Activated T-cell treated with anti-CD3 and anti-CD28 coated beads for 48 hours (primary cell): ENCODE measurements around the gene NKAIN1.
"Not testable (repeated sequence)": the region's sequence is repeated elsewhere in the genome, so short reads cannot be mapped to it uniquely, and the experiment has no call there.

ENCODE experiments used
- DNase-seq: peaks from one replicate; pipeline ENCODE4 v3.0.0-alpha.2; 2020; ENCODE audit warnings: low read depth

NKAIN1 gene

DNA sequence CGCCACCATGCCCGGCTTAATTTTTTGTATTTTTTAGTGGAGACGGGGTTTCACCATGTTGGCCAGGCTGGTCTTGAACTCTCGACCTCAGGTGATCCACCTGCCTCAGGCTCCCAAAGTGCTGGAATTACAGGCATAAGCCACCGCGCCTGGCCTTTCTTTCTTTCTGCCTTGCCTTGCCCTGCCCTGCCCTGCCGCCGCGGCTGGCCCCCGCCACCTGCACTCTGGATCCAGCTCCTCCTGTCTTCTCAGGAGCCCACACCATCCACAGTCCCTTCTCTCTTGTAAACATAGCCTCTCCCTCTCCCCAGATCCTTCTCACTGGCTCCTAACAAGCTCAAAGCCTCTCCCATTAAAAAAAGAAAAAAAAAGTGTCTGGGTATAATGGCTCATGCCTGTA, 44.4 kb downstream of the NKAIN1 start:
- not testable (repeated sequence) for DNase-seq

DNA sequence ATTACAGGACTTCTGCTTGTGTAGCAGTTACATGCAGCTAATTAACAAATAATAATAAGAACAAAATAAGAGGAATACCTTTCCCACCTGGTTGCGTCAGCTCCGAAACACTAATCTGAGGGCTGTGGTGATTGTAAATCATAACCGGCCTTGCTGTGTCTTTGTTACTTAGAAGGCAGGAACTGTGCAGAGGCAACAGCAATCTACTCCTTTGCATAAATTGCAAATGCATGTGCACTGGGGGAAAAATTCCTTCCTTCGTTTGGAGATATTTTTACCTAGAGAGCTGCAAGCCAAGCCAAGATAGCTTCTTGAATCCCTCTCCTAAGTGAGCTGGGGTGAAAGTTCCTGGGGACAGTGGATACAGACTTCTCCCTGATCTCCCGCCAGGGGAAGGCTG, 46.0 kb downstream of the NKAIN1 start:
- no peak for DNase-seq

DNA sequence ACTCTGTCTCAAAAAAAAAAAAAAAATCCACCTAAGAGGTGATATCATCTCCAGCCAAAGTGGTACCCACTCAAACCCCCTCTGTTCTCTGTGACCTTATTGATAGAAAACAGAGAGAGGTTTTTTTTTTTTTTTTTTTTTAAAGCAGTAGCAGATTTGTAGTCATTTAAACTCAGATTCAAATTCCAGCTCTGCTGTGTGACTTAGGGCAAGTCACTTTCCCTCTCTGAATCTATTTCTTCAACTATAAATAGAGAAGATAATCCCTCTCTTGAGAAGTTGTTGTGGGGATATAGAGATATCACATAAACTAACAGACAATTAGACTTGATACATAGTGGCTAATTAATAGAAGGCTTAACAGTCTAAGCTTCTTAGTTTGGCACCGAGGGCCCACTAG, 48.4 kb downstream of the NKAIN1 start:
- DNase-seq, result no peak

DNA sequence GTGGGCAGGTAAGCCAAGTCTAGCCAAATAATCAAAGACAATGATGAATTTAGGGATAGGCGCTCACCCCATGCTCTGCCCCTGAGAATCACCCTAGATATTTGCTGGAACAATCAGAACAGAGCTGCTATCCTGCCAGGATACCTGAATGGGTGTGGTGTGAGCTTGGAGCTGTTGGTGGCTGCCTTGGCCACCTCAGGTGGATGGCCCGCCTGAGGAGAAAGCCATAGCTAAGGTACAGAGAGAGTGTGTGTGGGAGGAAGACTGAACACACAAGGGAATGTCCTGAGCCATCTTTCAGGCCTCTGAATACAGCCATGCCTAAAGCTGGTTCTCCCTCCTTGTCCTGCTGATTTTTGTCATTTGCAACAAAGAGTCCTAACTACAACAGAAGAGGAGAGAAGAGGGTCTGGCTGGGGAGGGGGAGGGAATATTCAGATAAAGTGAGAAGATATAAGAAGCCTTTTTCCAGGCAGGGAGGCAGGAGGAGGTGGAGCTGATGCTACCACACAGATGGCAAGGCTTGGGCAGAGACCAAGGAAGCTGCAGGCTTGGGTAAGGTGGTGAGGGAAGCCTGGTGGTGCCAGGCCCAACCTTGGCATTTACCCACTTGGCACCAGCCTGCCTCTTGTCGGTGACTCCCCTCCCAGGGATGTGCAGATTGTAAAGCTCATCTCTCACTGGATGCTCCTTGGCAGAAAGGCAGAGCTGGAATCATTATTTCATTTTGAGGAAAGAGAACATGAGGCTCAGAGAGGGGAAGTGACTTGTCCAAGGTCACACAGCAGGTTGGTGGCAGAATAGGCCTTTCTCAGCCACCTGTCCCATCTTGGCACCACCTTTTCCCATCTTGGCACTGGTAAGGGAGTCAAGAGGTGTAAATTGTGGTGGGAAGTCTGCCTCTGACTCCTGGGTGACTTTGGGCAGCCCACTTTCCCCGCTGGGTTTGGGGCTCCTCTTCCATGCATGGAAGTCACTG, 49.7 kb downstream of the NKAIN1 start:
- no peak for DNase-seq

DNA sequence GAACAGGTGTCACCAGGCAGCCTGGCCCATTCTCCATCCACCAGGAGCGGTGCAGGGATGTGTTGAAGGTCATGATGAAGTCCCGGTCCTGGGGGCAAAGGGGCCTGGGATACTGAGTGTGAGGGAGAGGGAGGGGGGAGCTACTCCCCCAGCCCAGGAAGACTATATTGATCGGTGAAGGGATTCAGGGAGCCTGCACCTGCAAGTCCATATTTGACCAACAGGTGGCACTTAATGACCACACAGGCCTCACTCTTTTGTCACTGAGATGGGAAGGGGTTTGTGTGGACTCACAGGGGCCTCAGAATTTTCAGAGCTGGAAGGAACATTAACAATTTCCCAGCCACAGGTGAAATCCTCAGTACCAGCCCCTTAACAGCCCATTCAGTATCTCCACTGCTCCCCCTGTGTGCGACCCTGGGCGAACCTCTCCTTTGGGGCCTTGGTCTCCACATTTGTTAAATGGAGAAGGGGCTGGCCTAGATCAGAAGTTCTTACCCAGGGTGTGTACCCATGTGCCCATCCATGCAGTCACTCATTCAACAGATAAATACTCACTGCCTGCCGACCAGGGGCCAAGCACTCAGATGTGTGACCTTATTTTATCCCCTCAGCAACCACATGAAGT, 55.6 kb downstream of the NKAIN1 start:
- peak; percentile 18 for DNase-seq

DNA sequence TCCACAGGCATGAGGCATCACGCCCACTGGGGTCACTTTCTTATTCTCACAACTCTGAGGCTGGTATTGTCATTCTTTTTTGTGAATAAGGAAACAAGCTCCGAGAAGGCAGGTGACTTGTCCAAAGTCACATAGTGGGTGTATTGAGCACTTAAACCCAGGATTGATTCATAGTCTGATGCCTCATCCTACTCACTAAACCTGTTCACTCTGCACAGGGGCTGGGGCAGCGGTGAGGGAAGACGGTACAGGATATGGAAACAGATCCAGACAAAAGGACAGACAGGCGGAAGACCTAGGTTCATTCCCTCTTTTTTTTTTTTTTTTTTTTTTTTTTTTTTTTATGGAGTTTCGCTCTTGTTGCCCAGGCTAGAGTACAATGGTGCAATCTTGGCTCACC, 56.6 kb downstream of the NKAIN1 start:
- DNase-seq, result no peak

DNA sequence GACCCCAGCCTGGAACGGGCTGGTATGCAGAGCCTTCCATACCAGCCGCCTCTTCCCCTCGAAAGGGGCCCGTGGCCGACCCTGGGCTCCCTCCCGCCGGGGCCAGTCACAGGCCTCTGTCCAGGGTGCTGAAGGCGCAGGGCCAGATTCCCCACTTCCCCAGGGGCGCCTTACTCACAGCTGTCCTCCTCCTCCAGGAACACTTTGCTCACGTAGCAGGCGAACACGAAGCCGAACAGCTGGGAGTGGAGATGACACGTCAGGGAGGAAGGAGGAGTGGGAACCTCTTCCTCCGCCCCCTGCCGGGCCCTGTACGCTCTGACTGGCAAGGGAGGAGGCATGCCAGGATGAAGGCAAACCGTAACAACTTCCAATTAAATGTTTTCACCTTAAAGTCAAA, 57.3 kb downstream of the NKAIN1 start:
- DNase-seq, result peak; percentile 23

DNA sequence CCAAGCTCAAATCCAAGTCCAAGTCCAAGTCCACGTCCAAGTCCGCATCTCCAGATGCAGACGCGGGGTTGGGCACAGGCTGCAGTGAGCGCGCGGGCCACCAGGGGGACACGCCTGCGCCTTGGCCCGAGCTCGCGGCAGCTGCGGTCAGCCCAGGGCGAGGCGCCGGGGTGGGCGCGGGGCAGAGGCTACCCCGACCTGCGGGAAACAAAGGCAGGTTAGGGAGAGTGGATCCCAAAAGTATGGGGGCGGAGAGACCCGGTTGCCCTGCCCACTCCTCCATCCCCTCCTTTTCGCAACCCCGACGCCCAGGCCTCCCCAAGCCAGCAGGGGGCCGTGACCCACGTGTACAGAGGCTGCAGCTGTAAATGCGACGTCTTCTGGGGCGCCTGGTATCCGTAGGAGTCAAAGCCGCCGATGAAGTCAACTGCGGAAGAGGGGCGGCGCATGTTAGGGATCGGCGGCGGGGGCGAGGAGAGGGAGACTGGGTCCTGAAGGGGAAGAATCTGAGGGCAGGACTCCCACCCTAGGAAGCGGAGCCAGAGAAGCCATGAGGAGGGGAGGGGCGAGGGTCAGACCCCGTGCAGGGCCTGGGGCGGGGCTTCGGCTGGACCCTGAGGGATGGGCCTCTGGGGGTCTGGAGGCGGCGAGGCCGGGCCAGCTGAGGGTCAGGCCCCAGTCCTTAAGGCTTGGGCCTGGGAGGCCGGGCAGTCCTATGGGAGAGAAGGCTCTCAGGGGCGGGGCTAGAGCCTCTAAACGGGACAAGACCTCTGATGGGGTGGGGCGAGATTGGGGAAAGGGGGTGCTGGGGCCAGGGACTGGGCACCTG, 58.0 kb downstream of the NKAIN1 start:
- peak; percentile 60 for DNase-seq

DNA sequence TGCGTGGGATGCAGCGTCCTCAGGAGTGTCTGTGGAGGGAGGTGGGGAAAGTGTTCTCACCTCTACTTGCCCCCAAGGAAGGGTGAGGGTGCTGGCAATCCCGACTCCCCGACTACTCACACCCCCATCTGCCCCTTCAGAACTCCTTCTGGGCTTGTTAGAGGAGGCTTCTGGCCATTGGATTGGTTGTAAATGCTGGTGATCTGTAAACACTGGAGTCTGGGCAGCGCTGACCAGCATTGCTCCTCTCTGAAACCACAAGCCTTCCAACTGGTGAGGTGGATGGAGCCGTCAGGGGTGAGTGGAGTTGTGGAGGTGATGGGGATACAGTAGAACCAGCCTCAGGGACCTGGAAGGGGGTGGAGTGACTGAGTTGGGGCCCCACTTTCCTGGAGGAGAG, 59.3 kb downstream of the NKAIN1 start:
- DNase-seq, result no peak

DNA sequence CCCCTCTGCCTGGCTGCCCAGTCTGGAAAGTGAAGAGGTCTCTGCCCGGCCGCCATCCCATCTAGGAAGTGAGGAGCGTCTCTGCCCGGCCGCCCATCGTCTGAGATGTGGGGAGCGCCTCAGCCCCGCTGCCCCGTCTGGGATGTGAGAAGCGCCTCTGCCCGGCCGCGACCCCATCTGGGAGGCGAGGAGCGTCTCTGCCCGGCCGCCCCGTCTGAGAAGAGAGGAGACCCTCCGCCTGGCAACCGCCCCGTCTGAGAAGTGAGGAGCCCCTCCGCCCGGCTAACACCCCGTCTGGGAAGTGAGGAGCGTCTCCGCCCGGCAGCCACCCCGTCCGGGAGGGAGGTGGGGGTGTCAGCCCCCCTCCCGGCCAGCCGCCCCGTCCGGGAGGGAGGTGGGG, 63.4 kb downstream of the NKAIN1 start:
- DNase-seq, result not testable (repeated sequence)

DNA sequence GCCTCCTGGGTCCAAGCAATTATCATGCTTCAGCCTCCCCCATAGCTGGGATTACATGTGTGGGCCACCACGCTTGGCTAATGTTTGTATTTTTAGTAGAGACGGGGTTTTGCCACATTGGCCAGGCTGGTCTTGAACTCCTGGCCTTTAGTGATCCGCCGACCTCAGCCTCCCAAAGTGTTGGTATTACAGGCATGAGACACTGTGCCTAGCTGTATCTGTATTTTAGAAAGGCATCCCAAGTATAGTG, 69.3 kb downstream of the NKAIN1 start:
- no peak for DNase-seq

DNA sequence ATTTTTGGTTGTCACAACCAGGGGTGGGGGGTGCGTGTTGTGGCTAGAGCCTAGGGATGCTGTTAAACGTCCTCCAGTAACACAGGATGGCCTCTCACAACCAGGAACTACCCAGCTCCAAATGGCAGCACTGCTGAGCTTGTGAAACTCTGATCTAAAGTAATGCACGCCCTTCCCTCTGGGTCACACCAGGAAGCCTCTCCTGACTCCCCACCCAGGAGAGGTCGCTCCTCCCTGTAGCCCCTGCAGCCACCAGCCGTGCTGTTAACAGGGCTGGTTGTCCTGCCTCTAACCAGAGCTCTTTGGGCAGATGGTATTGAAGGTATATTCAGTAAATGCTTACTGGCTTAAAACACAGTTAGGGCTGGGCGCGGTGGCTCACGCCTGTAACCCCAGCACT, 73.2 kb downstream of the NKAIN1 start:
- DNase-seq, result no peak

DNA sequence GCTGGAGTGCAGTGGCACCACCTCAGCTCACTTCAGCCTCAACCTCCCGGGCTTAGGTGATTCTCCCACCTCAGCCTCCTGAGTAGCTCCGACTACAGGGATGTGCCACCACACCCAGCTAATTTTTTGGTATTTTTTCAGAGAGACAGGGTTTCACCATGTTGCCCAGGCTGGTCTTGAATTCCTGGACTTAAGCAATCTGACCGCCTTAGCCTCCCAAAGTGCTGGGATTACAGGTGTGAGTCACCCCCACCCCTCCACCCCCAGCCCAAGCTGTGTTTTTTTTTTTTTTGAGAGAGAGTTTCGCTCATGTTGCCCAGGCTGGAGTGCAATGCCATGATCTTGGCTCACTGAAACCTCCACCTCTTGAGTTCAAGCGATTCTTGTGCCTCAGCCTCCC, 75.4 kb downstream of the NKAIN1 start:
- DNase-seq, result no peak

DNA sequence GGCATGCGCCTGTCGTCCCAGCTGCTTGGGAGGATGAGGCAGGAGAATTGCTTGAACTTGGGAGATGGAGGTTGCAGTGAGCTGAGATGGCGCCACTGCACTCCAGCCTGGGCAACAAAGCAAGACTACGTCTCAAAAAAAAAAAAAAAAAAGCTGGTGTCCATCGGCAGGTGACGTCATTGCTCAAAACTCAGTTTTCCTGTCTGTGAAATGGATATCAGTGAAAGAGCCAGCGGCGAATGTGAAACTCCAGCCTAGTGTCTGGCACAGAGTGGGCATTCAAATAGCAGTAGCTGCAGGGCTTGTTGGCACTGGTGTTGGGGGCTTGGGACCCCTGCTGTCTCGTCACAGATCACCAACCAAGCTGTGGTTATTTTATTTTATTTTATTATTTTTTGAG, 75.8 kb downstream of the NKAIN1 start:
- no peak for DNase-seq

DNA sequence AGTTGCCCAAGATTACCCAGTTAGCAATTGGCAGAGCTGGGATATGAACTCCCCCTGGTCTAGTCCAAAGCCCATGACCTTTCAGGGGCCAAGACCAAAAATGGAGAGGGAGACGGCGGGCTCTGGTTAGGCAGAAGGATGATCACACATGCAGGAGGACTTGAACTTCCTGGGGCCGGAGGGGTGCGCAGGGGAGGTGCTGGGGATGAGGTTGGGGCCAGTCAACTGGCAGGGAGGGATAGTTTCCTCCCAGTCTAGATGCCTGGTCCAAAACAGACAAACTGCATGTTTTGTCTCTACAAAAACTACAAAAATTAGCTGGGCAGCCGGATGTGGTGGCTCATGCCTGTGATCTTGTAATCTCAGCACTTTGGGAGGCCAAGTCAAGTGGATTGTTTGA, 78.1 kb downstream of the NKAIN1 start:
- no peak for DNase-seq

DNA sequence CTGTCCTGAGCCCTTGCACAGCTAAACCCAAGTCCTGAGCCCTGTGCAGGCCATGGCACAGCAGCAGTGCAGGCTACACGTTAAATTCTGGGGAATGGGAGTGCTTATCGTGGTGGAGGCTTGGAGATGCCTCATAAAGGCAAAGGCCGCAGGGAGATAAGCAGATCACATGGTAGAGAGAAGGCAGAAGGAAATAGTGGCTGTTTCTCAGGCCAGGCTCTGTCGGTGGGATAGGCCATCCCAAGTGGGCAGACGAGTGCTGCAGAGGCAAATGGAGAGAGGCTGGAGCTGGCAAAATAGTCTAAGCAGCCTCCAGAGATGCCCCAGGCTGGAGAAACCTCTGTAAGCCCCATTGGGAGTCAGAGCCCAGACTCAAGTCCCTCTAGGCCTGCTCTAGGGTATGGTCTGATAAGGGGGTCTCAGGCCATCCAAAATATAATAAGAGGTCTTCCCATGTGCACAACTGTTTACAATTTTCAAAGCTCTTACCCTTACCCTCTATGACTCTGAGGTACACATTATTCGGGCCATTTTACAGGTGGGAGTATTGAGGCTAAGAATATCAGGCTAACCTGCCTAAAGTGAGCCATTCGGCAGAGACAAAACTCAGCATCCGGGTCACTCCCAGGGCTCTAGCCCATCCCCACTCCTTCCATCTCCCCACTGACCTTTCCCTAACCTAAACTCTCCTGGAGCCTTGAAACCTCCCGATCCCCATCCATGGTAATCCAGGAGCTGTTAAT, 79.6 kb downstream of the NKAIN1 start:
- no peak for DNase-seq

DNA sequence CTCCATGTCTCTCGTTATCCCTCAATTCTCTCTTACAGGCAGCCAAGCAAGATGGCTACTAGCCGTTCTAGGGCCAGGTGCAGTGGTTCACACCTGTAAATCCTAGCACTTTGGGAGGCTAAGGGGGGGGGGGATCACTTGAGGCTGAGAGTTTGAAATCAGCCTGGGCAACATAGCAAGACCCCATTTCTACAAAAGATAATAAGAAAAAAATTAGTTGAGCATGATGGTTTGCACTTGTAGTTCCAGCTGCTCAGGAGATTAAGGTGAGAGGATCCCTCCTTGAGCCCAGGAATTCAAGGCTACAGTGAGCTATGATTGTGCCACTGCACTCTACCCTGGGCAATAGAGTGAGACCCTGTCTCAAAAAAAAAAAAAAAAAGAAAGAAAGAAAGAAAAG, 80.4 kb downstream of the NKAIN1 start:
- DNase-seq, result no peak

DNA sequence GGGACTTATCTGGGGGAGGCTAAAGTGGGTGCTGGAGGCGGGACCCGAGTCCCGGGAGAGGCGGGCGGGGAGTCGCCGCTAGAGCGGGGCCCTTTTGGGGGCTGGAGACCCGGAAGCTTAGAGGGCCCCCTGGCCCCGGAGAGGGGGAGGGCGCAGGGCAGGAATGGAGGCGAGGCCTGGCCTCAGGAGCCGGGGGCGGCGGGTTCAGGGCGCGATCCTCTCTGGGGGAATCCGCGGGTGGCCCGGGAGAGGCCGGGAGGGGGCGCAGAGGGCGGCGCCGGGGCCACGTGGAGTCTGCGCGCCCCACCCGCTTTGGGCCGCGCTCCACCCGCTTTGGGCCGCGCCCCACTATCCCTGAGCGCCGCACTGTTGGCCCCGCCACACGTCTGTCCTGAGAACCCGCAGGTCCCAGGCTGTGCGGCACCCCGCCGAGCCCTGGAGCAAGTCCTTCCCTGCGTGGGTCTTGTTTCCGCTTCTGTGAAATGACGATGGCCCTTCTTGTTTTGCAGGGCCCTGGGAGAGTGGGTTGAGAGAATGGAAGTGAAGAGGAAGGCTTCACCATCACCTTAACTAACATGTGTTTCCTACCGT, 84.4 kb downstream of the NKAIN1 start:
- DNase-seq, result peak; percentile 75

DNA sequence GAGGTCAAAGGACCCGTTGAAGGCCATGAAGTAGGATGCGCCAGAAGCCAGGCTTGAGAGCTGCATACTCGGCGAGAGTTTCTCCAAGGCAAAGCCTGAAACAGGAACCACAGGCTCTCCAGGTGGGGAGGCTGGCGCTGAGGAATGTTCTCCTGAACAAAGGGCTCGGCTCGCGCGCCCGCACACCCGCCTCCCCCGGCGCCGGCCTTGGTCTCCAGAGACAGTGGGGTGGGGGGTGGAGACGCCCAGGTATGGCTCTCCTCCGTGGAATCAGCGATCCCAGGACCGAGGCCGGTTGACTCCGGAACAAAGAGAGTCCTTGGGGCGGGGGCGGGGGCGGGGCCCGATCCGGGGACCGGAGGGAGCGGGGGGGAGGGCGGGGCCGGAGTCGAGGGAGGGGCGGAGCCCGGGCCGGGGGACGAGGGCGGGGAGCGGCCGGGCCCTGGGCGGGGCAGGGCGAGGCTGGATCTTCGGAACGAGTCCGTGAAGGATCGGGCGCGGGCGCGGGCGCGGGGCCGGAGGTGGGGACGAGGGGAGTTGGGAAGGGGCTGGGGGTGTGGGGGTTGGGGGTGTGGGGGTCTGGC, 85.0 kb downstream of the NKAIN1 start:
- DNase-seq, result peak; percentile 78

DNA sequence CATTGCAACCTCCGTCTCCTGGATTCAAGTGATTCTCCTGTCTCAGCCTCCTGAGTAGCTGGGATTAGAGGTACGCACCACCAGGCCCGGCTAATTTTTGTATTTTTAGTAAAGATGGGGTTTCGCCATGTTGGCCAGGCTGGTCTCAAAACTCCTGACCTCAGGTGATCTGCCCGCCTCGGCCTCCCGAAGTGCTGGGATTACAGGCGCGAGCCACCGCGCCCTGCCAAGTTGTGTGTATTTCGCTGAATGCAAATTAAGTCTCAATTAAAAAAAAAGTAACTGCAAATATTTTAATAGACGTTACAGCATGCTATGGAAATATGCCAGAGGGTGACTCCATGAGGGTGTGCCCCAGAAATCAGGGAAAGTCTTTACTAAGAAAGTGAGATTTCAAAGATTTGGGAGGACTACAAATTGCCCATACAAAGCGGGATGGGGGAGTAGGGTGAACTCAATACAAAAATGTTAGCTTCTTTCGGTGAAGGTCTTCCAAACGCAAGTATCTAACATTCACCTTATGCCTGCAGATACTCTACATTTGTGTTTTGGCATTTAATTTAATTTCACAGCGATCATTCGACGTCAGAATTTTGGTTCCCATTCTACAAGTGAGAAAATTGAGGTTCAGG, 85.6 kb downstream of the NKAIN1 start:
- DNase-seq, result no peak

DNA sequence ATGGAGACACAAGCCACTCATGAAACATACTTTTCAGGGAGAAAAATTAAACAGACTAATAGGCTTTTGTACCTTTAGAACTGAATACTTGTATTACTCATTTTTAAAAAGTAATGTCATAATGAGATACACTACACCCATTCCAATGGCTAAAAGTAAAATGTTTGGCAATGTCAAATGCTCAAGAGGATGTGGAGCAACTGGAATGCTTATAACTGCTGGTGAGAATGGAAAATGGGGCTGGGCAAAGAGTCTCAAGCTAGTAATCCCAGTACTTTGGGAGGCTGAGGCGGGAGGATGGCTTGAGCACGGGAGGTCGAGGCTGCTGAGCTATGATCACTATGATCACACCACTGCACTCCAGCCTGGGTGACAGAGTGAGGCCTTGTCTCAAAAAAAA, 86.3 kb downstream of the NKAIN1 start:
- no peak for DNase-seq
